HG02623 (cell line): ENCODE data around the gene S100A3.
"Not testable (repeated sequence)": the region's sequence is repeated elsewhere in the genome, so short reads cannot be mapped to it uniquely, and the experiment has no call there.

ENCODE experiments used
- ATAC-seq: cut with Tn5 transposase; IDR thresholded peaks from one replicate; pipeline ENCODE4 v1.9.1; 2021; ENCODE audit warnings: moderate library complexity; ENCODE audit not compliant: unreplicated experiment

Gene S100A3

GRCh38 chr1:153536012-153536670 is 12.9 kb downstream of the S100A3 start:
- no peak for ATAC-seq

- ATAC-seq = no peak
Observed at GRCh38 chr1:153535242-153536011, 13.6 kb downstream of the S100A3 start, which contains the start of gene S100A6. Gene S100A6 (minus strand): TSS chr1:153535991. CDS start chr1:153535339, 652 bp downstream.

- ATAC-seq = no peak
Observed at GRCh38 chr1:153534925-153535241, 14.2 kb downstream of the S100A3 start.

- no peak for ATAC-seq
Observed at GRCh38 chr1:153534226-153534924, 14.7 kb downstream of the S100A3 start.

- no peak for ATAC-seq
Observed at GRCh38 chr1:153533689-153534201, 15.3 kb downstream of the S100A3 start.

GRCh38 chr1:153532769-153533599 is 16.1 kb downstream of the S100A3 start:
- ATAC-seq = no peak

- ATAC-seq = no peak
Observed at GRCh38 chr1:153532181-153532580, 16.9 kb downstream of the S100A3 start.

- no peak for ATAC-seq
Observed at GRCh38 chr1:153531638-153532037, 17.4 kb downstream of the S100A3 start.

GRCh38 chr1:153527683-153528040 is 21.4 kb downstream of the S100A3 start:
- ATAC-seq = no peak

- ATAC-seq = no peak
Observed at GRCh38 chr1:153527023-153527682, 21.9 kb downstream of the S100A3 start.

GRCh38 chr1:153526132-153526543 is 22.9 kb downstream of the S100A3 start:
- ATAC-seq = no peak

- ATAC-seq = no peak
Observed at GRCh38 chr1:153525088-153525728, 23.9 kb downstream of the S100A3 start.

- not testable (repeated sequence) for ATAC-seq
Observed at GRCh38 chr1:153522353-153523048, 26.6 kb downstream of the S100A3 start.

GRCh38 chr1:153521808-153522207 is 27.2 kb downstream of the S100A3 start:
- not testable (repeated sequence) for ATAC-seq

GRCh38 chr1:153520818-153521476 is 28.1 kb downstream of the S100A3 start:
- ATAC-seq = no peak

- ATAC-seq = not testable (repeated sequence)
Observed at GRCh38 chr1:153520137-153520691, 28.8 kb downstream of the S100A3 start.

GRCh38 chr1:153519242-153519641 is 29.8 kb downstream of the S100A3 start:
- ATAC-seq = no peak
